ENCODE measurements around the gene MED1.

DNA sequence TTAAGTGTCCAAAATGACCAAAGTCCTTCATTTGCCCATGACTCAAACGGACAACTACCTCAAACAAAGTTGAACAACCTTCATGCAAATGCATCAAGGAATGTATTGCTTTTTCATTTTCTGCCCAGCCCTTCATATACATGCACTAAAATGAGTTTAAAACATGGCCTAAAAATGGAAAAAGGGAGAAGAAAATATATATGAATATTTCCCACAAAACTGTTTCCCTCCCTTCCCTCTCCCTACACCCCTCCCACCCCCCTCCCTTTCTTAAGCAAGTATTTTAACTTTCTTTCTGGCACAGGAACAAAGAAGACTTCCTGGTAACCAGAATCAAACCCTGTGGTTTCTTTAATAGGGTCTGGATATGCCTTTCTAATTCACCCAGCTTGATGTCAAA lies 44.1 kb downstream of the MED1 start:
- TF ChIP-seq CTCF (IDR thresholded peaks at IDR 0.05) (no peak), POLR2A (IDR thresholded peaks at IDR 0.05) (no peak)
